HepG2 (cell line): ENCODE data around the gene TIGD6. TPM values are rescaled to one million over a fixed set of nuclear protein-coding genes. Genes with fewer than 3 reads are reported as not detected.

Experiments
- ATAC-seq: fragments of 200-7000 bp; cut with Tn5 transposase; 3 replicates; pipeline ENCODE4 v1.9.1; 2020; ENCODE audit warnings: mild to moderate bottlenecking, moderate library complexity
- BruUV-seq: library from RNA; stranded (reverse); fragments of 400-500 nt; replicated peaks from 2 replicates; lab custom pipeline; 2021; lab: Mats Ljungman, UMichigan
- CTCF ChIA-PET: fragments of 300-600 bp; formaldehyde crosslinking; extraction: SDS; loops from one replicate; lab custom pipeline; 2021; ENCODE audit warnings: low total read pairs, inconsistent platforms, low intra/inter-chr PET ratio; lab: Yijun Ruan, JAX
- POLR2A ChIA-PET: fragments of 350-600 bp; sonication (Branson Sonifier 250); formaldehyde crosslinking; loops from one replicate; lab custom pipeline; 2020; ENCODE audit warnings: antibody characterized with exemption, inconsistent platforms; lab: Yijun Ruan, JAX
- DNase-seq: peaks from one replicate; pipeline ENCODE4 v3.0.0-alpha.2; 2015; ENCODE audit warnings: low spot score
- FAIRE-seq: peaks from 3 replicates; lab custom pipeline; 2011; peaks lifted over from hg19 to GRCh38; lab: Jason Lieb, UNC
- H2AFZ ChIP-seq: one replicate; pipeline ENCODE4 v1.6.1; 2011; ENCODE audit warnings: low read length, inconsistent platforms
- H3K27ac ChIP-seq: fragments of 300-600 bp; 3 replicates; pipeline ENCODE4 v1.8.0; 2011; ENCODE audit warnings: mixed run types, mild to moderate bottlenecking, mixed read lengths, low read length, inconsistent platforms; ENCODE audit not compliant: insufficient read depth; ENCODE audit errors: extremely low read length
- H3K27me3 ChIP-seq, 2 experiments: fragments of 200-600 bp in 1 of 2; 2 replicates in 1 of 2; 3 replicates in 1 of 2; pipeline versions ENCODE4 v1.6.0 to v1.8.0; 2011; ENCODE audit warnings: low read length in 2 of 2, mild to moderate bottlenecking in 2 of 2, moderate library complexity in 2 of 2, inconsistent platforms in 1 of 2; ENCODE audit not compliant: insufficient read depth in 2 of 2, control insufficient read depth in 1 of 2
- H3K36me3 ChIP-seq, 2 experiments: fragments of 200-600 bp in 1 of 2; replicated peaks in 1 of 2; 2 replicates in 1 of 2; 3 replicates in 1 of 2; pipeline versions ENCODE4 v1.5.1 to v1.8.0; 2011; ENCODE audit warnings: low read length in 2 of 2, inconsistent platforms in 1 of 2; ENCODE audit not compliant: insufficient read depth in 2 of 2, control insufficient read depth in 1 of 2
- H3K4me1 ChIP-seq: 2 replicates; pipeline ENCODE4 v1.5.1; 2012; ENCODE audit warnings: low read length, inconsistent platforms; ENCODE audit not compliant: insufficient read depth
- H3K4me2 ChIP-seq: 2 replicates; pipeline ENCODE4 v1.6.0; 2011; ENCODE audit warnings: low read depth, low read length, inconsistent platforms
- H3K4me3 ChIP-seq, 3 experiments: fragments of 200-600 bp in 1 of 3; sonication (generic), shearing (Covaris generic) in 1 of 3; replicated peaks in 1 of 3; 2 replicates each; pipeline ENCODE4 v1.5.1; 2011 to 2016; ENCODE audit warnings: low read length in 3 of 3, inconsistent platforms in 2 of 3, low read depth in 2 of 3, mild to moderate bottlenecking in 2 of 3, control low read depth in 1 of 3, mixed read lengths in 1 of 3; ENCODE audit not compliant: insufficient read depth in 1 of 3
- H3K79me2 ChIP-seq: one replicate; pipeline ENCODE4 v1.6.1; 2011; ENCODE audit warnings: low read length, inconsistent platforms; ENCODE audit not compliant: insufficient read depth
- H3K9ac ChIP-seq: 2 replicates; pipeline ENCODE4 v1.6.0; 2011; ENCODE audit warnings: mild to moderate bottlenecking, low read depth, low read length, inconsistent platforms; ENCODE audit not compliant: insufficient read depth
- H3K9me3 ChIP-seq: 2 replicates; pipeline ENCODE4 v1.5.1; 2012; ENCODE audit warnings: mild to moderate bottlenecking, low read length
- H4K20me1 ChIP-seq: 2 replicates; pipeline ENCODE4 v1.6.0; 2011; ENCODE audit warnings: inconsistent platforms, mild to moderate bottlenecking, low read length, moderate library complexity; ENCODE audit not compliant: insufficient read depth
- KDM2A ChIP-seq: sonication (generic); formaldehyde crosslinking; IDR thresholded peaks from 2 replicates; pipeline ENCODE4 v1.4.0; 2020; ENCODE audit warnings: low read depth, missing genetic modification reagents, borderline replicate concordance
- LRRFIP1 ChIP-seq: sonication (generic); formaldehyde crosslinking; conservative IDR thresholded peaks from 2 replicates; pipeline ENCODE4 v1.4.0; 2020; ENCODE audit warnings: missing genetic modification reagents
- MYC ChIP-seq: sonication (generic); formaldehyde crosslinking; IDR thresholded peaks from 2 replicates; pipeline ENCODE4 v1.9.0; 2021; ENCODE audit warnings: missing genetic modification reagents, borderline replicate concordance
- NCOA2 ChIP-seq: sonication (generic); formaldehyde crosslinking; IDR thresholded peaks from 2 replicates; pipeline ENCODE4 v1.8.0; 2022; ENCODE audit warnings: inconsistent platforms
- RBFOX2 ChIP-seq: fragments of 200-400 bp; formaldehyde crosslinking; IDR thresholded peaks from 2 replicates; pipeline ENCODE4 v1.6.1; 2017; ENCODE audit warnings: low read depth, mild to moderate bottlenecking, low read length
- TCF7 ChIP-seq: sonication (generic); IDR thresholded peaks from 2 replicates; pipeline ENCODE4 v1.6.1; 2016; ENCODE audit warnings: antibody characterized with exemption, low read depth
- TMF1 ChIP-seq: sonication (generic); formaldehyde crosslinking; IDR thresholded peaks from 2 replicates; pipeline ENCODE4 v1.8.1; 2022; ENCODE audit warnings: low read depth, missing genetic modification reagents
- TRIM22 ChIP-seq: fragments of 450-650 bp; IDR thresholded peaks from 2 replicates; pipeline ENCODE4 v1.6.1; 2017
- ZNF256 ChIP-seq: sonication (generic); formaldehyde crosslinking; conservative IDR thresholded peaks from 2 replicates; pipeline ENCODE4 v1.4.0; 2020; ENCODE audit warnings: missing genetic modification reagents
- ZNF33B ChIP-seq: sonication (generic); formaldehyde crosslinking; IDR thresholded peaks from 2 replicates; pipeline ENCODE4 v1.5.1; 2020; ENCODE audit warnings: mild to moderate bottlenecking, missing genetic modification reagents
- ZNF501 ChIP-seq: sonication (generic); formaldehyde crosslinking; IDR thresholded peaks from 2 replicates; pipeline ENCODE4 v1.5.1; 2020; ENCODE audit warnings: mild to moderate bottlenecking, moderate library complexity, missing genetic modification reagents
- WGBS: methylation state at CpG from one replicate; pipeline ENCODE4 v1.1.6; 2017; ENCODE audit warnings: low lambda C conversion rate; 5-methylcytosine and 5-hydroxymethylcytosine counted together
- in situ Hi-C: cut with HindIII; loops from 2 replicates; pipeline ENCODE4 v1.10.0; 2017; ENCODE audit warnings: low pct_unique_long_range_greater_than_20kb; ENCODE audit not compliant: extremely low pct_ligation_motif_present
- intact Hi-C: fragments of 100-400 bp; cut with micrococcal nuclease; formaldehyde crosslinking; loops from one replicate; pipeline ENCODE4 v1.10.0; 2022; ENCODE audit not compliant: unreplicated experiment
- polyA plus RNA-seq, 8 experiments: library from polyadenylated mRNA; depleted of rRNA in 3 of 8; stranded (reverse) in 7 of 8; unstranded in 1 of 8; fragments of >200 nt; fragmentation: Illumina TruSeq in 4 of 8; extraction: Trizol in 4 of 8; gene quantifications; 2 replicates each; pipeline versions ENCODE4 v1.2.1 to v1.2.3, GENCODE V29; 2011 to 2016; ENCODE audit warnings: low read depth in 4 of 8, missing spikeins in 1 of 8, mixed read lengths in 1 of 8; ENCODE audit not compliant: insufficient read depth in 1 of 8
- total RNA-seq, 5 experiments: library from RNA; depleted of rRNA; stranded (reverse); fragments of >200 nt; fragmentation: Illumina TruSeq; extraction: Trizol; gene quantifications; 2 replicates each; pipeline ENCODE4 v1.2.3, GENCODE V29; 2016; ENCODE audit warnings: low read depth in 1 of 5

The TIGD6 gene
- total and polyA plus RNA-seq, 2 of the 13 experiments (the other 11 are each of a cell fraction or from before 2014, with no cell fraction given), result 2.1 to 2.9 TPM

- TF ChIP-seq TMF1 (CRISPR knock-in tag) (no peak), ZNF33B (CRISPR knock-in tag) (no peak), NCOA2 (no peak)
Measured at GRCh38 chr5:150014456-150014855, 14.0 kb upstream of the TIGD6 start (continued).

- POLR2A ChIA-PET, result no interaction called here
- in situ Hi-C loops, result no loop called here
- H3K79me2 ChIP-seq, result peaks cover 4% of the 10 kb centered on the region
- H3K36me3 ChIP-seq, result peaks cover 45 to 84% of the 10 kb centered on the region in 2 experiments
- no peak overlapping the region for H2AFZ ChIP-seq
- peaks cover 10% of the 10 kb centered on the region for H3K4me1 ChIP-seq
- FAIRE-seq, result no peak
- no peaks in the 10 kb centered on the region for H3K27me3 ChIP-seq
- H3K4me3 ChIP-seq, result no peak overlapping the region
- WGBS, result 98% methylated on average over 4 of the region's 4 CpGs
- no peak overlapping the region for H3K27ac ChIP-seq
- BruUV-seq, result no TSS peak
- CTCF ChIA-PET, result no interaction called here
- ATAC-seq, result no peak
- H3K9ac ChIP-seq, result no peak overlapping the region
- peaks cover 8% of the 10 kb centered on the region; the same call in 1 of the 2 replicates for H3K9me3 ChIP-seq
- no peaks in the 10 kb centered on the region for H4K20me1 ChIP-seq
- no peak overlapping the region for H3K4me2 ChIP-seq
- intact Hi-C loops, result no loop called here
- DNase-seq, result no peak
- TF ChIP-seq RBFOX2 (no peak), TCF7 (no peak), TRIM22 (no peak), ZNF501 (CRISPR knock-in tag) (no peak), LRRFIP1 (CRISPR knock-in tag) (no peak), MYC (no peak), ZNF256 (CRISPR knock-in tag) (no peak), KDM2A (CRISPR knock-in tag) (no peak)
Measured at GRCh38 chr5:150013931-150014330, 13.5 kb upstream of the TIGD6 start.
